Measurements from ENCODE around the gene ZBTB40.

ZBTB40 gene

DNA sequence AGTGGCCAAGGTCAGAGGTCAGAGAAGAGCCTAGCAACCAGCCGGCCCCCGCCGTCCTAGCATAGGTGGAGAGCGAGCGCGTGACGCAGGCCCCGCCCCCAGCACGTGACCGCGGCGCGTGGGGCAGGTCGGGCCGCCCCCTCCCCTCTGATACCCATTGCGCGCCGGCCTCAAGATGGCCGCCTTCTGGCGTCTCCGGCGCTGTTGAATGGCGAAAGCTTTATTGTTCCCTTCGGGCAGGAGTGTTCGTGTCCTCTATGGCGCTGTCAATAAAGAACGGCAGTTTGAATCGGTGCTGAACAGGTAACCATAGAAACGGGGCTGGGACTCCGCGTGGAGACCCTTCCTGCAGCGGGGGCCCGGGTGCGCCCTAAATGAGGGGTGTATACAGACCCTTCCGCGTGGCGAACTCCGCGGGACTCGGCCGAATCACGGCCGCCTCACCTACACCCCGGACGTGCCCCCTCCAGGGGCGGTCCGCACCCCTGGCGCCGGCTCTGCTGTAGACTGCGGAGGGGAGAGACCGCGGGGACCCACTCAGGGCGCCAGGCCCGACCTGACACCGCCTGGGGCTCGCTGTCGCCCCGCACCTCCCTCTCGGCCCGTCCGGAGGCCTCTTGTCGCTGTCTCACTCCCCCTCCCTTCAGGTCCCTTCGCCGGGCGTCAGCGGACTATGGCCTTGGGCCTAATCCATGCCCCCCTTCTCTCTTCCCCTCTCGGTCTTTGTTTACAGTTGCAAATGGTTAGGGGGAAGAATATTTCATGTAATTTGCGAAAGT is at the start of gene ZBTB40:
Gene ZBTB40 (plus strand): TSS at position 150 of the 779 bp plus-strand sequence. CDS start 38,098 bp downstream, outside the sequence.
- DNase-seq (ENCODE audit: low spot score): peak; percentile 97

- no peak for DNase-seq (ENCODE audit: low spot score)
Observed at GRCh38 chr1:22402356-22403053, 49.1 kb upstream of the ZBTB40 start.

- no peak for DNase-seq (ENCODE audit: low spot score)
Observed at GRCh38 chr1:22404486-22404885, 47.2 kb upstream of the ZBTB40 start.

GRCh38 chr1:22406722-22407495 is 44.7 kb upstream of the ZBTB40 start:
- DNase-seq (ENCODE audit: low spot score): no peak

DNA sequence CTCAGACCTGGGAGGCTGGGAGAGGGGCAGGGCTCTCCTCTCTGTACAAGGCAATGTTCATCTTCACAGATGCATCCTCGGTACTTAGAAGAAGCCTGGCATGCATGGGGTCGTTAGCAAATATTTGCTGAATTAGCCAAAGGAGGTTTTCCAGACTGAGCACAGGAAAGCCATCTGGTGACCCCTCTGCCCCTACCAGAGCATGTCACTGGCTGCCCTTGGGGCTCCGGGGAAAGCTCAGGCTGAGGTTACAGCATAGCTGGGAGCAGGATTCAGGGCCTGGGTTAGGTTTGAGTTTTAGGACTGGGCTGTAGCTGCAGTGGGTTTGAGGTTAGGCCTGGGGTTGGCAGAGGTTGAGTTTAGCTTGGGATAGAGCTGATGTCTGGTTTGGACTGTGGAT is 43.4 kb upstream of the ZBTB40 start:
- no peak for DNase-seq (ENCODE audit: low spot score)

DNA sequence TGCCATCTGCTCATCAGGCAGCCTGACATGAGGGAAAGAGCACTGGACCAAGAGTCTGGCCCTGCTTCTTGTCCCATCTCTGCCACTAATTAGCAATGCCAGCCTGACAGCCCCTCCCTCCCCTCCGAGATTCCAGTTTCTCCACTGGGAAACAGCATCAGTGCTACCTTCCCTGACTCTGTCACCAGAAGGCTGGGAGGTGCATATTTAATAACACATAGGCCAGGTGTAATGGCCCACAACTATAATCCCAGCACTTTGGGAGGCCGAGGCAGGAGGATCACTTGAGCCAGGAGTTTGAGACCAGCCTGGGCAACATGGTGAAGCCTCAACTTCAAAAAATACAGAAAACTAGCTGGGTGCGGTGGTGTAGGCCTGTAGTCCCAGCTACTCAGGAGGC is 41.2 kb upstream of the ZBTB40 start:
- no peak for DNase-seq (ENCODE audit: low spot score)

GRCh38 chr1:22410928-22411495 is 40.6 kb upstream of the ZBTB40 start:
- no peak for DNase-seq (ENCODE audit: low spot score)

- no peak for DNase-seq (ENCODE audit: low spot score)
Observed at GRCh38 chr1:22411589-22411988, 40.1 kb upstream of the ZBTB40 start.

- no peak for DNase-seq (ENCODE audit: low spot score)
Observed at GRCh38 chr1:22412932-22413727, 38.5 kb upstream of the ZBTB40 start.

- DNase-seq (ENCODE audit: low spot score): no peak
Observed at GRCh38 chr1:22413799-22414198, 37.9 kb upstream of the ZBTB40 start.

DNA sequence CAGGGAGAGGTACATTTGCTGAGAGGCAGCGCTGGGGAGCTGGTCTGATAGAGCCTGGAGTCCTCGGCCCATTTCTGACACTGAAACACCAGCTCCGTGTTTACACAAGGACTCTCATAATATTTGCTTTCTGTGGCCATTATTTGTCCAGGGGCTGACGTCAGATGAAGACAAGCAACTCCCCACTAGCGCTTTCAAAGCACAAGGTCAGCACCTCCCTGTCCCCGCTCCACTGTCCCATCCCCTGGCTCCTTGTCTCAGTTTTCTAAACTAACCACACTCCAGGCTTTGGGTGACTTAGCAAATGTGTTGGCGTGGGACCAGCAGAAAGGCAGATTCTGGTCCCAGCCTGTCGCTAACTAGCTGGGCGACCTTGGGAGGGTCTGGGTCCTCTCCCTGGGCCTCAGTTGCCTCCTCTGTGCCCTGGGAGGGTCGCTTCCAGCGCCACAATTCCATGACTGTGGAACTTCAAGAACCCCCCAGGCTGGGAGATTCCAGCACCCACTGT is 37.4 kb upstream of the ZBTB40 start:
- no peak for DNase-seq (ENCODE audit: low spot score)

- no peak for DNase-seq (ENCODE audit: low spot score)
Observed at GRCh38 chr1:22415489-22415888, 36.2 kb upstream of the ZBTB40 start.

DNA sequence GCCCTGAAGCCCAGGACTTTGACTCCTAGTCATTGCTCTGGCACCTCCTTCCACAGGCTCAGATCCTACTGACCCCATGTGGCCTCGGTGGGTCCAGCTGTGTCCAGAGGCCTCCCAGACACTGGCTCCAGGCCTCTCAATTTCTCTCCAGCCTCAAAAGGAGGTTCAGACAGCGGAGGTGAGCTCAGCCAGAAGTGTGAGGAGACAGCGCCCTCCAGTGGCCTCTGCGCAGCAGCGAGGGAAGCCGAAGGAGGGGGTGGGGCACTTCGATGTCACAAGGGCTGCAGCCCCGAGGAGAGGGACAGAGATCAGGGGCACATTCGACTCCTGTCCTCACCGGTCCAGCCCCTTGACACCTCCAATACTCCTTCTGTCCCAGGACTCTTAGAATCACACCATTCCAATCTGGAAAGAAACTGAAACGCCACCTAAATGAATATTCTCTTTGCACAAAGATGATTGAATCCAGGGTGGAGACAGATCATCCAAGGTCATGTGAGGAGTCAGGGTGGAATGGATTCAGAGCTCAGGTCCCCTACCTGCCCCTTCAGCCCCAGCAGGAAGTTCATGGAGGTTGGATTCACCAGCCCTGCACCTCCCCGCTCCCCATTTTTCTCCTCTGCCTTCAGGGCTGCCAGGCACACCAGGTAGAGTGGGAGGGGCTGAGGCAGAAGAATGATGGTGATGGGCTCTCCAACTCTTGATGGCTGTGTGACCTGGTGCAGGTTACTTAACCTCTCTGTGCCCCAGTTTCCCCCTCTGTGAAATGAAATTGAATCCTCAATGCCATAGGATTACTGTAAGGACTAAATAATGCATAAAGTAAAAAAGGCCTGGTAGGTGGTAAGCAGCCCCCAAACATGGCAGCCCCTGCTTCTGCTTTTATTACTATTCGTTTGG is 34.8 kb upstream of the ZBTB40 start:
- DNase-seq (ENCODE audit: low spot score): peak; percentile 91

DNA sequence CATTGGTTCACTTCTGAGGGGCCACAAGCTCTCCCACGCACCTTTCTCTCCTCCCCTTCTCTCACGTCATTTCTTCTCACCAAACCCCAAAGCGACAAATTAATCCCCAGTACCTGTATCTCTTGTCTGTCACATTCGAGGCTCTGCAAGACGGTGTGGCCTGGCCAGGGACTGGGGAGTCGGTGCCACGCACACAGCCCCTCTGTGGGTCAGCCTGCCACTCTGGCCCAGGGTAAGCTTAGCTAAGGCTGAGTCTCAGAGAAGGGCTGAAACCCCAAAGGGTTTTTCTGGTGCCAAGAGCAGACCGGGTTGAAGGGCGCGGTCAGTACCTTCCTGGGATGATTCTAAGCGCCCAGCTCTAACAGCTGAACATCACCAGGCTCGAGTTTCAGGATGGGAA is 34.2 kb upstream of the ZBTB40 start:
- DNase-seq (ENCODE audit: low spot score): no peak

DNA sequence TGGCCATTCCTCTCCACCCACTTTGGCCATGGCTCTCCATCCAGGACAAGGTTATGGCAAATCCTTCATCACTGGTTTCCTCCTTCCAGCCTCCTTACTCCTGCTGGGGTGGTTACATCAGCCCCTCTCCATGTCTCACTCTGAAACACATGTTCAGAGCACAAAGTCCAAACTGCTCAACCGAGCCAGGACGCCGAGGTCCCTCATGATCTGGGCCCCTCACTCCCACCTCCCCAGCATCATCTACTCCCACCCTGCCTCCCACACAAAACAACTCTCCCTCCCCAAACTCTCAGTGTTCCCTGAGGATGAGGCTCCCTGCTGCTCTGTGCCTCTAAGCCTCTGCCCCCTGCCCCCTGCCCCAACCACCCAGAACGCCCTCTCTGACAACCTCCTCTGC is 33.3 kb upstream of the ZBTB40 start:
- no peak for DNase-seq (ENCODE audit: low spot score)

- DNase-seq (ENCODE audit: low spot score): no peak
Observed at GRCh38 chr1:22418933-22419382, 32.7 kb upstream of the ZBTB40 start.

- DNase-seq (ENCODE audit: low spot score): peak; percentile 92
Observed at GRCh38 chr1:22420455-22421053, 31.1 kb upstream of the ZBTB40 start.

DNA sequence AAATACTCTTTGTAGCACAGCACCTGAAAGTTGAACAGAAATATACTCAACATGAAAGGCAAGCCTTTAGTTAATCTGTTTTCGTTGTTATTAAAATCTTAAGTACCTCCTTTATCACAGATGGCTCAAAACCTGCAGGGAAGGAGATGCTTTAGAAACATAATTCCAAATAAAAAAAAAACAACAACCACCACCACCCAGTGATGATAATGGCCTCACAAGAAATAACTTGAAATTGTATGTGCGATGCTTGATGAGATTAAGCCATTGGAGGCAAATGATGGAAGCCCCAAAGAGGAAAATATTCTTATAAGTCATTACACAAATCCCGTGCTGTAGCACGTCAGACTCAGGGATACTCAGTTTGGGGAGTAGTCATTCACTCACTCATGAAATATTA is 24.9 kb upstream of the ZBTB40 start:
- no peak for DNase-seq (ENCODE audit: low spot score)

DNA sequence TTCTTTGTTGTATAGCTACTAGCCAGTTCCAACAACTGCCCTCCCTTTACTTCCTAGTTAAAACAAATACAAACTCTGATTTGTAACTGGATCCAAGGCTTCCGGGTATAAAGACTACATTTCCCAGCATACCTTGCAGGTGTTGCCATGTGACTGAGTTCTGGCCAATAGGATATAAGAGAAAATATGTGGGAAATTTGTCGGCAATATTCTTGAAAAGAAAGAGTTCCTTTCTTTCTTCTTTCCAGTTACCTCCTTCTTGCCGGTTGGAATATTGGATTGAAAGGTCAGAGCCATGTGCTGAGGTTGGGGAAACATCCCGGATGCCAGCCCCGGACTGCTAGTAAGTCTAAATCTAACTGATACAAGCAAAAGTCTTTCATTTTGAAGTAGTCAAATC is 23.0 kb upstream of the ZBTB40 start:
- no peak for DNase-seq (ENCODE audit: low spot score)

DNA sequence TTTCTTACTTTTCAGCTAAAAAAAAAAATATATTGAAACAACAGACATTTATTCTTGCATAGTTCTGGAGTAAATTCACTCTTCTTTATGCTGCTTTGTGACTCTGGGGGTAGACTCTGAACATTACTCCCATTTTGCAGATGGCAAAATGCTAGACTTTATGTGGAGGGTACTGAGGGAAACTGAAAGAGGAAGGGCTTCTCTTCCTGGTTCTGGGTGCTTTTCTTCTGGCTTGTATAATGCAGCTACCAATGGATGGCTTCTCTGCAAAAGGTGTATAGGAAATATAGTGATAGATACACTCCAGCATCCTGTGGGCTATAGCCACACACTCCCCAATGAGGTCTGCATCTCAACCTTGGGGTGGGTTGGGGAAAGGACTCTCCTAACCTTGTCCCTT is 19.7 kb upstream of the ZBTB40 start:
- DNase-seq (ENCODE audit: low spot score): no peak

All from ecto neural progenitor cell (in vitro differentiated cells).